Activated B cell treated with CpG ODN at 0.5 μM for 24 hours (primary cell): ENCODE data around the gene LDLRAD3. TPM values are rescaled to one million over a fixed set of nuclear protein-coding genes. Genes with fewer than 3 reads are reported as not detected.

Source experiments
- ATAC-seq: fragments of 200-7000 bp; cut with Tn5 transposase; one replicate; pipeline ENCODE4 v1.10.0; 2021; ENCODE audit warnings: low read depth, mild to moderate bottlenecking, moderate library complexity
- CTCF ChIA-PET: fragments of 350-600 bp; sonication (Branson Sonifier 250); formaldehyde crosslinking; loops from one replicate; lab custom pipeline; 2021; ENCODE audit warnings: antibody characterized with exemption; lab: Charles Lee
- POLR2A ChIA-PET: fragments of 350-600 bp; sonication (Branson Sonifier 250); formaldehyde crosslinking; loops from one replicate; lab custom pipeline; 2021; ENCODE audit warnings: antibody characterized with exemption; lab: Charles Lee
- DNase-seq: peaks from one replicate; pipeline ENCODE4 v3.0.0; 2022
- H3K27ac Mint-ChIP-seq: one replicate; pipeline ENCODE4 v1.8.0; 2020; ENCODE audit warnings: mixed read lengths
- H3K27me3 Mint-ChIP-seq: one replicate; pipeline ENCODE4 v1.8.0; 2021; ENCODE audit warnings: mixed read lengths
- H3K36me3 Mint-ChIP-seq: one replicate; pipeline ENCODE4 v1.8.0; 2021; ENCODE audit warnings: low read depth, mixed read lengths
- H3K4me1 Mint-ChIP-seq: one replicate; pipeline ENCODE4 v1.8.0; 2021; ENCODE audit warnings: mixed read lengths
- H3K4me3 Mint-ChIP-seq: one replicate; pipeline ENCODE4 v1.8.0; 2020; ENCODE audit warnings: mild to moderate bottlenecking, mixed read lengths
- H3K9me3 Mint-ChIP-seq: one replicate; pipeline ENCODE4 v1.8.0; 2020; ENCODE audit warnings: mixed read lengths
- intact Hi-C: fragments of 100-400 bp; cut with micrococcal nuclease; formaldehyde crosslinking; loops from one replicate; pipeline ENCODE4 v1.15.1; 2024
- total RNA-seq: library from RNA; stranded (reverse); gene quantifications from 2 replicates; pipeline ENCODE4 v1.2.3, GENCODE V29; 2022
- TF ChIP-seq, protein P1 (sequence below): fragments of 200-600 bp; IDR thresholded peaks from one replicate; pipeline ENCODE4 v1.8.0; 2022; ENCODE audit warnings: antibody characterized with exemption, mild to moderate bottlenecking

The LDLRAD3 gene
- total RNA-seq, 1 donor from 2014 or later, result not detected

DNA sequence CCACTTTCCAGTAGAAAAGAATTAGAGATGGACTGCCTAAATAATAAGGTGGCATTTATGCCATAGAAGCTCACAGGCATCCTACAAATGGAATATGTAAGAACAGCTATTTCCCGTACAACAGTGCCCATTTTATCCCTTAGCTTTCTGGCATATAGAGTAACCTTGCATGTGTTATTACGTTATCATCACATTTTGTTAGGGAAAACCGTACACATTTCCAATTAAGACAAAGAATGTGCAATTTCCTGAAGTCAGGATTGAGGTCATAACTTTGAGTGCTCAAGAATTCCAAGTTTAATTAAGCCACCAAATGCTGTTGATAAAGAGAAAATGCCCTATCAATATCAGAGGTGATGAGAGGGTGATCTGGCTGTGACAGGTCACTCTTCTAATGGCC, 58.9 kb downstream of the LDLRAD3 start:
- Mint-ChIP-seq H3K9me3 (peaks cover 5% of the 10 kb centered on the region), H3K4me3 (no peak overlapping the region), H3K27ac (no peak overlapping the region), H3K4me1 (no peaks in the 10 kb centered on the region), H3K36me3 (no peaks in the 10 kb centered on the region), H3K27me3 (no peaks in the 10 kb centered on the region)
- DNase-seq, result no peak
- intact Hi-C loops, result no loop called here
- TF ChIP-seq, protein P1, sequence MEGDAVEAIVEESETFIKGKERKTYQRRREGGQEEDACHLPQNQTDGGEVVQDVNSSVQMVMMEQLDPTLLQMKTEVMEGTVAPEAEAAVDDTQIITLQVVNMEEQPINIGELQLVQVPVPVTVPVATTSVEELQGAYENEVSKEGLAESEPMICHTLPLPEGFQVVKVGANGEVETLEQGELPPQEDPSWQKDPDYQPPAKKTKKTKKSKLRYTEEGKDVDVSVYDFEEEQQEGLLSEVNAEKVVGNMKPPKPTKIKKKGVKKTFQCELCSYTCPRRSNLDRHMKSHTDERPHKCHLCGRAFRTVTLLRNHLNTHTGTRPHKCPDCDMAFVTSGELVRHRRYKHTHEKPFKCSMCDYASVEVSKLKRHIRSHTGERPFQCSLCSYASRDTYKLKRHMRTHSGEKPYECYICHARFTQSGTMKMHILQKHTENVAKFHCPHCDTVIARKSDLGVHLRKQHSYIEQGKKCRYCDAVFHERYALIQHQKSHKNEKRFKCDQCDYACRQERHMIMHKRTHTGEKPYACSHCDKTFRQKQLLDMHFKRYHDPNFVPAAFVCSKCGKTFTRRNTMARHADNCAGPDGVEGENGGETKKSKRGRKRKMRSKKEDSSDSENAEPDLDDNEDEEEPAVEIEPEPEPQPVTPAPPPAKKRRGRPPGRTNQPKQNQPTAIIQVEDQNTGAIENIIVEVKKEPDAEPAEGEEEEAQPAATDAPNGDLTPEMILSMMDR, result no peak
- ChIA-PET POLR2A (no interaction called here), CTCF (no interaction called here)
- no peak for ATAC-seq

DNA sequence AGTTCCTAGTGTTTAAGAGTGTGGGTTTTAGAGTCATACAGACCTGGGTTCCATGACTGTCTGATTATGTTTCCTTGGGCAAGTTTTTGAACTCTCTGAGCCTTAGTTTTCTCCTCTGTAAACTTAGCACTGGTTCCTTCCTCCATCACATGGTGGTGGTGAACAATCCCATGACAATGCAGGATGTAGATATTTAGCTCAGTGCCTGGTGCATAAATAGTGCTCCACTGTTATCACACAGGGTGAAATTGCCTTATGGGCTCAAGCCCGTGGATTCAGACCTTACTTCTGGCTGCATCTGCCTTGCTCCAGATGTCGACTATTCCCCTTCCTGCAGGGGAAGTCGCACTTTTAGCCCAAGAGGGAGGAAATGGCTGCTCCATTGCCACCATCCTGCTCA, 62.7 kb downstream of the LDLRAD3 start:
- ATAC-seq, result no peak

DNA sequence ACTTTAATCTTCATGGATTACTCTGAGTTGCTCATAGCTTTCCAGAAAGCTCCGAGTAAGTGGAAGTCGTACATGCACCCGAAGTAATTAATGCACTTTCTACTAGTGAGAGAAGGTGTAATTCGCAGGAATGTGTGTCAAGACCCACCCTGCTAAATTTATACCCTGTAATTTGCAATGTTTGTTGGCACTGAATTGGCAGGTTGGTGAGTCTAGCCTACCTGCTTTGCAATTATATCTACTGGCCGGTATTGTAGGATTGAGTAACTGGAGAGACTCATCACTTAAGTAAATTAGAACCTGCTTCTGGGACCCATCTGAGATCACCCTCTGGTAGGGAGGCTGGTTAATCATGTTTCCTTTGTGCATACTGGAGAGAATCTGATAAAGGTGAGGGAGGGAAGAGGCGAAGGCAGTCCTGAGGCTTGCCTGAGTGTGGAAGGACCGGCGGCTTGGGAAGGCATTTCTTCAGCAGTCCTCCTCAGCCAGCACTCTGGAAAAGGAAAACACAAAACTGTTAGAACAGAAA, 63.3 kb downstream of the LDLRAD3 start:
- ChIA-PET CTCF (no interaction called here), POLR2A (no interaction called here)
- no peaks in the 10 kb centered on the region for H3K4me1 Mint-ChIP-seq
- no peaks in the 10 kb centered on the region for H3K27me3 Mint-ChIP-seq
- DNase-seq (no peak), ATAC-seq (no peak)
- TF ChIP-seq, protein P1, result no peak
- H3K27ac Mint-ChIP-seq, result no peak overlapping the region
- intact Hi-C loops, result no loop called here
- H3K36me3 Mint-ChIP-seq, result no peaks in the 10 kb centered on the region
- peaks cover 5% of the 10 kb centered on the region for H3K9me3 Mint-ChIP-seq
- no peak overlapping the region for H3K4me3 Mint-ChIP-seq

More for the DNA sequence above, 62.7 kb downstream of the LDLRAD3 start:
- no peak for DNase-seq
- Mint-ChIP-seq H3K27me3 (no peaks in the 10 kb centered on the region), H3K4me1 (no peaks in the 10 kb centered on the region), H3K4me3 (no peak overlapping the region), H3K27ac (no peak overlapping the region), H3K9me3 (peaks cover 5% of the 10 kb centered on the region), H3K36me3 (no peaks in the 10 kb centered on the region)
- TF ChIP-seq, protein P1, result no peak
- POLR2A ChIA-PET, result no interaction called here
- CTCF ChIA-PET, result no interaction called here
- intact Hi-C loops, result no loop called here

DNA sequence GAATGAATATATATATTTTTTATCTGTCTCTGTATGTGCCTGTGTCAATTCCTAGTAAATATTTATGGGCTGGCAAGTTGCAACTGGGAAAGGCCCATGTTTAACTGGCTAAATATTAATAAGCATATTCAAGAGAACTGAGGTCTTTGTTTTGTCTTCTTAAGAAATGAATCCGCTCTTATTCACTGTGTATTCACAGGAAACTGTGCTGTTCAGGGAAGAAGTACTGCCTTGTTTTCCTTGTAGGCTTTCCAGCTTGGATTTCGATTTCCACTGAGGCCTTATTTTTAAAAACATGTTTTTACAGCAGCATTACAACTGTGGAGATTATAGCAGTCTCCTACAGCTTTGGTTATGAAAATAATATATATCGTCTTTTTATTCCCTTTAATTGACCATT, 64.7 kb downstream of the LDLRAD3 start:
- no peak overlapping the region for H3K27ac Mint-ChIP-seq
- DNase-seq, result no peak

DNA sequence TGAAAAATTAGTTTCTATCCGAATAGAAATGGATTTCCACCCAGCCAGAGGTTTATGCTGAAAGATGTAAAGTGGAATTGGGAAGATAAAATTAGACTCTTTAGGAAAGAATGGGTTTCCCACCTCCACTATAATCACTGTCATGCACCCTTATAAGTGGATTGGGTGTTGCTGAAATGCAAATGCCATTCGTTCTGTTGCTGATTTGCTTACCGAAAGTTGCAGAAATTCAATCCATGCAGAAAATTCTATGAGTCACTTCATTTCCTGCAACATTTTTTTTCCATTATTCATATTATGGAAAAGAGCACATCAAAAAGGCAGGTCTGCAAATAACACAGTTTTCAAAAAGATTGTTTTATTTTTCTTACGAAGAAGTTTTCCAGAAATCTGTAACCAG, 65.6 kb downstream of the LDLRAD3 start:
- ChIA-PET POLR2A (no interaction called here), CTCF (no interaction called here)
- ATAC-seq (no peak), DNase-seq (no peak)
- intact Hi-C loops, result no loop called here
- TF ChIP-seq, protein P1, result no peak
- Mint-ChIP-seq H3K4me3 (no peak overlapping the region), H3K27ac (no peak overlapping the region), H3K4me1 (no peaks in the 10 kb centered on the region), H3K36me3 (no peaks in the 10 kb centered on the region), H3K9me3 (peaks cover 5% of the 10 kb centered on the region), H3K27me3 (peaks cover 2% of the 10 kb centered on the region)

More for the DNA sequence above, 64.7 kb downstream of the LDLRAD3 start:
- Mint-ChIP-seq H3K4me3 (no peak overlapping the region), H3K27me3 (peaks cover 2% of the 10 kb centered on the region), H3K4me1 (no peaks in the 10 kb centered on the region), H3K36me3 (no peaks in the 10 kb centered on the region), H3K9me3 (peaks cover 5% of the 10 kb centered on the region)
- CTCF ChIA-PET, result no interaction called here
- ATAC-seq, result no peak
- intact Hi-C loops, result no loop called here
- POLR2A ChIA-PET, result no interaction called here
- TF ChIP-seq, protein P1, result no peak
